GM15510 (cell line): ENCODE results near the gene KIF20A.

ENCODE experiments used
- POLR2A ChIP-seq: IDR thresholded peaks from 3 replicates; pipeline ENCODE4 v1.6.1; 2011; ENCODE audit warnings: borderline replicate concordance; ENCODE audit not compliant: insufficient read length; ENCODE audit errors: extremely low read depth

Gene KIF20A

DNA sequence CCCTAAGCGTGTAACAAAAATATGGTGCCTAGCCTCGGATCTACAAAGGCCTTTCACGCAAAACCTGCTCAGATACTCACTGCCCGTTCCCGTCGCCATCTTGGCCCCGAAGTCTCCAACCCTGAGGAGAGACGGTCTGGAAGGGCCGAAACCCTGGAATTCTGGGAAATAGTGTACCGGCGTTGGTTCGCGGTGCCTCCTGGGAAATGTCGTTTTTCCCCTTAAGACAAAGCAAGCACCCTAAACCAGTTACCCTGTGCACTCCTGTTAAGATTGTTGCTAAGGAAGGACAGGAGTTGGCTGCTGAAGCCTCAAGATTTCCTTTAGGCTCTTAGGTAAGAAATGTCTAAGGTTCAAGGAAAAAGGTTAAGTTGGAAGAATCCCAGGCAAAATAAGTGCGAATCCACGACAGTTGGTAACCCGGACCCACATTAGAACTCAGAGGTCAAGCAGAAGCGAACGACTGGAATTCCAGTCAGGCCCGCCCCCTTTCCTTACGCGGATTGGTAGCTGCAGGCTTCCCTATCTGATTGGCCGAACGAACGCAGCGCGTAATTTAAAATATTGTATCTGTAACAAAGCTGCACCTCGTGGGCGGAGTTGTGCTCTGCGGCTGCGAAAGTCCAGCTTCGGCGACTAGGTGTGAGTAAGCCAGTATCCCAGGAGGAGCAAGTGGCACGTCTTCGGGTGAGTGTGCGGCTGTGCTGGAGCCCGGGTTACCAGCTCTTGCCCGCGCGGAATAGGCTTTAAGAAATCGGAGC, at the start of gene KIF20A, which contains the start of gene BRD8:
Gene KIF20A (plus strand): TSS at position 597 of the 761 bp plus-strand sequence. CDS start 569 bp downstream, outside the sequence.
Gene BRD8 (minus strand): TSS at position 115 of the 761 bp plus-strand sequence. CDS start 16 bp downstream, at position 99.
- peak; percentile 78 for TF ChIP-seq POLR2A

- TF ChIP-seq POLR2A = no peak
Observed at GRCh38 chr5:138129347-138129746, 49.6 kb upstream of the KIF20A start.

- TF ChIP-seq POLR2A = no peak
Observed at GRCh38 chr5:138132543-138132942, 46.4 kb upstream of the KIF20A start.

DNA sequence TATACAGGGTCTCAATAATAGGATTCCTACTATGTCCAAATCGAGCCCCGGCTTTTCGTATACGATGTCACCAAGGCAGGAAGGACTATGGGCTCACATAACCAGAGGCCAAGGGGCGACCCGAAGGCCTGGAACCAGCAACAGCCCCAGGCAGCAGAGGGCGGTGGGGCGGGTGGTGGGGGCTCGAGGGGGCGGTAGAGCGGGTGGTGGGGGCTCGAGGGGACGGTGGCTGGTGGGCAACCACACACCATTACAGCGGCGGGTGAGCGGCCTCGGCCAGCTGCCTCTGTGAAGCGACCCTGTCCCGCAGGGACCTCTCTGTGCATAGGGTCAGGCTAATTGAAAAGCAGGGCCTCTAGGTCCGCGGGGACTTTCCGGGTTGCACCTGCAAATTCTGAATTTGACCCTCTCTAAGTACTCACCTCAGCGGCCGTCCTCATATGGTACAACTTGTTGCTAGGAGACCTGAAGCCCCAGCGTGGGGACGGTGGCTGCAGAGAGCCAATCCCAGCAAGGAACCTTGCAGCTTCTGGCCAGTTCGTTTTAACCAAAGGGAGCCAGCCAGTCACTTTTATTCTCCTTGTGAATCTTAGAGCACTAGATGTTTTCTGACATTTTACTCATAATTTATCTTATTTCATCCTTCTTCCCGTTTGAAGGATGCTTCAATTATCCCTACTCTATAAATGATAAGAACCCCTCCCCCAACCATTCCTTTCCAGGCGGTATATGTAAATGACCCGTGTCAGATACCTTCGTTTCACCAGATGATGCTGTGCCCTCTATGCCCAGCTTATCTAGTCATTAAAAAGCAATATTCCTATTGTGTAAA, 39.7 kb upstream of the KIF20A start, which contains the start of gene NME5:
Gene NME5 (minus strand): TSS at position 480 of the 832 bp plus-strand sequence. CDS start 648 bp downstream, outside the sequence.
- TF ChIP-seq POLR2A = no peak

GRCh38 chr5:138139781-138140090, 39.2 kb upstream of the KIF20A start:
- no peak for TF ChIP-seq POLR2A

DNA sequence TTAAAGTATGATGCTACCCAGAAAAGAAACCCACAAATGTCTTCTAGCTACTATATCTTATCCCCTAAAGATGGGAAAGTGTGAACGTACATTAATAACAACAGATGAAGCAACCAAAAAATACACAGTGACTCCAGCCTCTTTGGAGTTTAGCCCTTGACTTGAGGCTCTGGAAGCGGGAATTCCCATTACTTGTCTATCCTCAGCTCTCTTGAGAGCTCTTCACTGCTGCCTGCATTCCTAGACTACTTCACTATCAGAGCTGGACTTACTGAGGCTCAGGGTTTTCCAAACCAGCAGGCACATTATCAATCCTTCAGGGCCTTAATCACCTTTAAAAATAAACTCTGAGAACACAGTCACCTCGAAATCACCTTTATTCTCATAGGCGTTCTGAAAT, 38.6 kb upstream of the KIF20A start:
- TF ChIP-seq POLR2A = no peak

- no peak for TF ChIP-seq POLR2A
Observed at GRCh38 chr5:138141734-138142133, 37.2 kb upstream of the KIF20A start.

- TF ChIP-seq POLR2A = no peak
Observed at GRCh38 chr5:138148811-138149210, 30.1 kb upstream of the KIF20A start.

DNA sequence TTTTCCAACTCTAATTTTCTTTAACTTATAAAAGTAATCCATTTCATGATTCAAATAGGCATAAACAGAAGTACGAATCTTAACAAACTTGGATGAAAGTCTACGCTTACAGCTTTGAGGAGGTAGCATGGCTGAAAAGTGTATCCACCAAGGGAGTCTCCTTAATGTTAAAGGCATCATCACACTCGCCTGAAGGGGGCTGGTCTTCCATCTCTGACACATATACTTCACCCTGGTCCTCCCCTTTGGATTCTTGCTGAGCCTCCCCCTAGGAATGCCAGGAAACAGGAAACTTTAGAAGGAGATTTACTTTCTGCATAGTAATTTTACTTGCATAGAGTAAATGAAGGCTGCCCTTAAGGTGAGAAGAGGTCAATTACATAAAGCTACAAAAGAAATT, 29.4 kb upstream of the KIF20A start:
- TF ChIP-seq POLR2A = no peak

GRCh38 chr5:138157626-138158025, 21.3 kb upstream of the KIF20A start:
- TF ChIP-seq POLR2A = no peak

- TF ChIP-seq POLR2A = no peak
Observed at GRCh38 chr5:138159666-138160065, 19.2 kb upstream of the KIF20A start.

- no peak for TF ChIP-seq POLR2A
Observed at GRCh38 chr5:138160706-138161105, 18.2 kb upstream of the KIF20A start.

GRCh38 chr5:138163721-138164120, 15.2 kb upstream of the KIF20A start:
- no peak for TF ChIP-seq POLR2A

GRCh38 chr5:138169124-138169523, 9.8 kb upstream of the KIF20A start:
- no peak for TF ChIP-seq POLR2A

GRCh38 chr5:138170299-138170698, 8.6 kb upstream of the KIF20A start:
- TF ChIP-seq POLR2A = no peak
